Measurements from ENCODE around the gene ENOX1.

Gene ENOX1

DNA sequence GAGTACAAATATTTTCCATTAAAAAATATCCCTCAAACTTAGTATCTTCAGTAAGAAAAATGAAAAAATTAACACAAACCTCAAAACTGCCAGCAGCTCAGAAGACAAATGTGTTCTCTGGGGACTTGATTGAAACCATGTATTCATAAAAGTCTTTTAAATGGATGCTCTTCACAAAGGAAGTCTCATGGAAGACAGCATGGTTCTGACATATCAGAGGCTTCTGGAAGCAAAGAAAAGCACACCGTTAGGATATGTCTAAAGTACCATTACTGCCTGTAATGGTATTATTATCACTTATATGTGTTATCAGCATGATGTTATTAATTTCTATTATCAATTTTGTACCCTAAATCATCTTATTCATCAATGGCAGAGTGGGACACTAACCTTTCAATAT, 302.8 kb downstream of the ENOX1 start:
- TF ChIP-seq, protein P1, sequence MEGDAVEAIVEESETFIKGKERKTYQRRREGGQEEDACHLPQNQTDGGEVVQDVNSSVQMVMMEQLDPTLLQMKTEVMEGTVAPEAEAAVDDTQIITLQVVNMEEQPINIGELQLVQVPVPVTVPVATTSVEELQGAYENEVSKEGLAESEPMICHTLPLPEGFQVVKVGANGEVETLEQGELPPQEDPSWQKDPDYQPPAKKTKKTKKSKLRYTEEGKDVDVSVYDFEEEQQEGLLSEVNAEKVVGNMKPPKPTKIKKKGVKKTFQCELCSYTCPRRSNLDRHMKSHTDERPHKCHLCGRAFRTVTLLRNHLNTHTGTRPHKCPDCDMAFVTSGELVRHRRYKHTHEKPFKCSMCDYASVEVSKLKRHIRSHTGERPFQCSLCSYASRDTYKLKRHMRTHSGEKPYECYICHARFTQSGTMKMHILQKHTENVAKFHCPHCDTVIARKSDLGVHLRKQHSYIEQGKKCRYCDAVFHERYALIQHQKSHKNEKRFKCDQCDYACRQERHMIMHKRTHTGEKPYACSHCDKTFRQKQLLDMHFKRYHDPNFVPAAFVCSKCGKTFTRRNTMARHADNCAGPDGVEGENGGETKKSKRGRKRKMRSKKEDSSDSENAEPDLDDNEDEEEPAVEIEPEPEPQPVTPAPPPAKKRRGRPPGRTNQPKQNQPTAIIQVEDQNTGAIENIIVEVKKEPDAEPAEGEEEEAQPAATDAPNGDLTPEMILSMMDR (IDR thresholded peaks at IDR 0.05; ENCODE audit: extremely low read depth, insufficient read depth, missing control alignments), result no peak
- DNase-seq (ENCODE audit: low spot score), result no peak
- in situ Hi-C loops (cut with MboI; ENCODE audit: low pct_unique_long_range_greater_than_20kb, low sequenced_read_pairs, unreplicated experiment), result no loop called here

DNA sequence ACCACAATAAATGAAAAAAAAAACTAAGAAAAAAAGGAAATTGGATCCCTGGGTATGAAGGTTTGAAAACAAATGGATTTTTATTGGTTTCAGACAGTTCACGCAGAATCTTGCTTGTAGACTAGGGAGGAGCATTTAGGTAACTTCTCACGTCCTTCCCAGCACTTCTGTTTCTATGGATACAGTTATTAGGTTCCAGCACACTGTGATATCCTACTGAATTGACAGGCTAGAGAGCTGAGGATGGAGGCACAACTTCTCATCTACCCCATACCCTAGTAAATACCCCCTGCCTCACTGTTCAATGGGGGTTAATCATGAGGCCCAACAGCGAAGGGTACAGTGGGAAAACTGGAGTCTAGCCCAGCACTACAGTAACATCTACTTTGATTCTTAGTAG, 304.1 kb downstream of the ENOX1 start:
- TF ChIP-seq, protein P1 (IDR thresholded peaks at IDR 0.05; ENCODE audit: extremely low read depth, insufficient read depth, missing control alignments), result no peak
- DNase-seq (ENCODE audit: low spot score), result no peak
- in situ Hi-C loops (cut with MboI; ENCODE audit: low pct_unique_long_range_greater_than_20kb, low sequenced_read_pairs, unreplicated experiment), result no loop called here

DNA sequence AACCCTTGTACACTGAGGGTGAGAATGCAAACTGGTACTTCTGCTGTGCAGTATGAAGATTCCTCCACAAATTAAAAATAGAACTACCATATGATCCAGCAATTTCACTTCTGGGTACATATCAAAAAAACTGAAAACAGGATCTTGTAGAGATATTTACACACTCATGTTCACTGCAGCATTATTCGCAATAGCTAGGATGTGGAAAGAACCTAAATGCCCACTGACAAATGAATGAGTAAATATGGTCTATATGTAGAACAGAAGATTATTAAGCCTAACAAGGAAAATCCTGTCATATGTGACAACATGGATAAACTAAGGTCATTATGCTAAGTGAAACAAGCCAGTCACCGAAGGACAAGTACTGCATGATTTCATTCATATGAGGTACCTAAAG, 304.7 kb downstream of the ENOX1 start:
- in situ Hi-C loops (cut with MboI; ENCODE audit: low pct_unique_long_range_greater_than_20kb, low sequenced_read_pairs, unreplicated experiment), result no loop called here
- DNase-seq (ENCODE audit: low spot score), result no peak
- TF ChIP-seq, protein P1 (IDR thresholded peaks at IDR 0.05; ENCODE audit: extremely low read depth, insufficient read depth, missing control alignments), result no peak

DNA sequence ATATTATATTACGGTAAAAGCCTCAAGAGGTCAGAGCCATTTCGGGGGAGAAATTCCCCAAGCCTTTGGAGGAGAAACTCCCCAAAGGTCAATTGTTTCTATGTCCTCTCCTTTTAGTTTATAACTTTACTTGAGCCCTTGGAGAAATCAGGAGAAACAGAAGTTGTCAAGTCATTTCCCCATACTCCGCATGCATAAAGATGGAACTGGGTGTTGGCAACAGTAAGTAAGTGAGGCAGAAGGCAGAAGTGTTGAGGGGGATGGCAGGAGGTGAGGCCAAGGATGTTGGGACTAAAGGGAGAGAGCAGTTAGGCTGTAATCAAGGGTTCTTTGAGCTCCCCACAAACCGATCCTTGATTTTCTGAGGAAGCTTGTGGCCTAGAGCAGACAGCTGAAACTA, 307.9 kb downstream of the ENOX1 start:
- no peak for DNase-seq (ENCODE audit: low spot score)
- TF ChIP-seq, protein P1 (IDR thresholded peaks at IDR 0.05; ENCODE audit: extremely low read depth, insufficient read depth, missing control alignments), result no peak
- in situ Hi-C loops (cut with MboI; ENCODE audit: low pct_unique_long_range_greater_than_20kb, low sequenced_read_pairs, unreplicated experiment), result no loop called here

DNA sequence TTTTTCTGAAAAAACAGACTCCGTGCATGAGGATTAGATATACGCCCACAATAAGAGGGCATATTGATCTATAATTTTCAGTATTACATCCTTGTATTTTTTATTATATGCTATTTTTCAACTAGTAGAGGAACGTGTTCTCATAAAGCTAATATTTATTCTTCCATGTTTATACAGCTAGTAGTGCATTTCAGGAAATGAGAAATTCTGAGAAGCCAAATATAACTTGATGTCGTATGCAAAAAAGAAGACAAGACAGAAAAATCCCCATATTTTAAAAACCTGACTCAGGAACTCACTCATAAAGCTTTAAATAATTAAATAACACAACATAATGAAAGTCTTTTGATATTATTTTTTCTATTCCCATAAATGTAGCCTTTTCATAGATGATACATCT, 308.6 kb downstream of the ENOX1 start:
- TF ChIP-seq, protein P1 (IDR thresholded peaks at IDR 0.05; ENCODE audit: extremely low read depth, insufficient read depth, missing control alignments), result no peak
- in situ Hi-C loops (cut with MboI; ENCODE audit: low pct_unique_long_range_greater_than_20kb, low sequenced_read_pairs, unreplicated experiment), result no loop called here

DNA sequence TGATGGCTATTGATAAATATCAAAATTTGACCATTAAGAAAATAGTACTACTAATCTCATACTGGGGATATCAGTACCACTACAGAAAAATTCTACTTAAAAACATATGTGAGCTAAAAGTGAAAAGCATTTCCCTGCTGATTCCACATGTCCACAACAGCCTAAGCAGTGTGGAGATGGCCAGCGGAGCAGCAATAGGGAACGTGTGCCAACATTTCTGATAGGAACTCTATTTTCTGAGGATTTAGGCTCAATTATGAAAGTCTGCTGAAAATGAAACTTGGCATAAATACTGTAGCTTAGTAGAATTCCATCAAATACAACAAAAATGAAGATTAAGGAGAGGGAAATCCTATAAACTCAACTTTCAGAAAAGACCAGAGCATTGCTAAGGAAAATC, 311.6 kb downstream of the ENOX1 start:
- DNase-seq (ENCODE audit: low spot score), result no peak
- TF ChIP-seq, protein P1 (IDR thresholded peaks at IDR 0.05; ENCODE audit: extremely low read depth, insufficient read depth, missing control alignments), result no peak

More for the DNA sequence above, 308.6 kb downstream of the ENOX1 start:
- DNase-seq (ENCODE audit: low spot score), result no peak

DNA sequence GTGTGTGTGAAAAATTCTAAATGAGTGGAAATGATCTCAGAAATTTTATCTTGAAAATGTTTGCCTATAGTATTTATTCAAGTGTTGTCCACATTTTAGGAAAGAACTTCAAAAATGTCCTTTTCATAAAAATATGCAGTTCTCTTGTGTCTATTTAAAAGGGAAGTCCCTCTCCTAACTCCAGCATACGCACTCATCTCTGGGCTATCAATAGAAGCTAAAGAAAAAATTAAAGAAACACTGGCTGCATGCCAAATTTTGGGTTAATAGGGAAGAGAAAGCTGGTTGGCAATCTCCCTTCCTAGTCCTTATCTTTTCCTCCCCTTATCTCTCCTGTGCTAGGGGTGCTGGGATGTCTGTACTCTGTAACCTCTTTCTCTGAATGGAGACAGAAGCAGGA, 313.3 kb downstream of the ENOX1 start:
- TF ChIP-seq, protein P1 (IDR thresholded peaks at IDR 0.05; ENCODE audit: extremely low read depth, insufficient read depth, missing control alignments), result no peak
- in situ Hi-C loops (cut with MboI; ENCODE audit: low pct_unique_long_range_greater_than_20kb, low sequenced_read_pairs, unreplicated experiment), result no loop called here
- no peak for DNase-seq (ENCODE audit: low spot score)

More for the DNA sequence above, 311.6 kb downstream of the ENOX1 start:
- in situ Hi-C loops (cut with MboI; ENCODE audit: low pct_unique_long_range_greater_than_20kb, low sequenced_read_pairs, unreplicated experiment), result no loop called here
